ENCODE measurements around the gene IL36B. TPM values are rescaled to one million over a fixed set of nuclear protein-coding genes. Genes with fewer than 3 reads are reported as not detected.
"Not testable (repeated sequence)": the region's sequence is repeated elsewhere in the genome, so short reads cannot be mapped to it uniquely, and the experiment has no call there.

IL36B gene
- not detected for total RNA-seq
- long read RNA-seq: 0 reads

- TF ChIP-seq, protein P1, sequence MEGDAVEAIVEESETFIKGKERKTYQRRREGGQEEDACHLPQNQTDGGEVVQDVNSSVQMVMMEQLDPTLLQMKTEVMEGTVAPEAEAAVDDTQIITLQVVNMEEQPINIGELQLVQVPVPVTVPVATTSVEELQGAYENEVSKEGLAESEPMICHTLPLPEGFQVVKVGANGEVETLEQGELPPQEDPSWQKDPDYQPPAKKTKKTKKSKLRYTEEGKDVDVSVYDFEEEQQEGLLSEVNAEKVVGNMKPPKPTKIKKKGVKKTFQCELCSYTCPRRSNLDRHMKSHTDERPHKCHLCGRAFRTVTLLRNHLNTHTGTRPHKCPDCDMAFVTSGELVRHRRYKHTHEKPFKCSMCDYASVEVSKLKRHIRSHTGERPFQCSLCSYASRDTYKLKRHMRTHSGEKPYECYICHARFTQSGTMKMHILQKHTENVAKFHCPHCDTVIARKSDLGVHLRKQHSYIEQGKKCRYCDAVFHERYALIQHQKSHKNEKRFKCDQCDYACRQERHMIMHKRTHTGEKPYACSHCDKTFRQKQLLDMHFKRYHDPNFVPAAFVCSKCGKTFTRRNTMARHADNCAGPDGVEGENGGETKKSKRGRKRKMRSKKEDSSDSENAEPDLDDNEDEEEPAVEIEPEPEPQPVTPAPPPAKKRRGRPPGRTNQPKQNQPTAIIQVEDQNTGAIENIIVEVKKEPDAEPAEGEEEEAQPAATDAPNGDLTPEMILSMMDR (IDR thresholded peaks at IDR 0.05): no peak
- no peaks in the 10 kb centered on the region for H3K4me1 ChIP-seq
- no peak for ATAC-seq
- no peaks in the 10 kb centered on the region for H3K9me3 ChIP-seq
- H3K36me3 ChIP-seq: no peaks in the 10 kb centered on the region
- no peak for DNase-seq
- H3K27ac ChIP-seq: no peak within 1 kb of the TSS
- no peaks in the 10 kb centered on the region for H3K27me3 ChIP-seq (ENCODE audit: low read depth)
- intact Hi-C loops (cut with DNase I): no loop called here
- no peak within 1 kb of the TSS for H3K4me3 ChIP-seq
Measured at GRCh38 chr2:113052396-113052917, at the start of gene IL36B. Gene IL36B, minus strand, starts transcription at chr2:113052867.

DNA sequence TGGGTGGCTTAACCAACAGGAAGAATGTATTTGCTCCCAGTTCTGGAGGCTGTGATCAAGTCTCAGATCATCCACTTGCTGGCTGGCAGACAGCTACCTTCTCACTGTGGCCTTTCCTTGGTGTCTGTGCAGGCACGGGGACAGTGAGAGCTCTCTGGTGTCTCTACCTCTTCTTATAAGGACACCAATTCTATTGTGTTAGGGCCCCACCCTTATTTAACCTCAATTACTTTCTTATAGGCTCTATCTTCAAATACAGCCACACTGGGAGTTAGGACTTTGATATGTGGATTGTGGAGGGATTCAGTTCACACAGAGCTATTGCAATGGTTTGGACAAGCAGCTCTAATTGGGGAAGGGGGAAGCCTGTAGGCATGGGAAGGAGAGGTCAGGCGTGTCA lies 49.5 kb upstream of the IL36B start:
- TF ChIP-seq, protein P1 (IDR thresholded peaks at IDR 0.05): no peak
- Histone ChIP-seq H3K27me3 (ENCODE audit: low read depth) (no peaks in the 10 kb centered on the region), H3K4me3 (no peak overlapping the region), H3K27ac (no peak overlapping the region), H3K4me1 (no peaks in the 10 kb centered on the region), H3K36me3 (no peaks in the 10 kb centered on the region), H3K9me3 (no peaks in the 10 kb centered on the region)
- no peak for ATAC-seq
- no peak for DNase-seq
- intact Hi-C loops (cut with DNase I): no loop called here

DNA sequence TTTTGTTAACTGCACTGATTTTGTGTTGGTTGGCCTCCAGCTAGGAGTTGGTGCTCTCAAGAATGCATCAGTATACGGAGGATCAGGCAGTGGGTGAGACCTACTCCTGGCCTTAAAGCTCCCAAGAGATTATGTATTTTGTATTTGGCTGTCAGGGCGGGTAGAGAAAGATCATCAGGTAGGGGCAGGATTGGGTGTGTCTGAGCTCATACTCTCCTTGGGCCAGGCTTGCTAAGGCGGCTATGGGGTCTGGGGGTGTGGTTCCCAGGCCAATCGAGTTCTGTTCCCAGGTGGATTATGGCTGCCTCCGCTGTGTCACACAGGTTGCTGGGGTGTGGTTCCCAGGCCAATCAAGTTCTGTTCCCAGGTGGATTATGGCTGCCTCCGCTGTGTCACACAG lies 45.9 kb upstream of the IL36B start:
- Histone ChIP-seq H3K4me1 (no peaks in the 10 kb centered on the region), H3K4me3 (no peak overlapping the region), H3K9me3 (no peaks in the 10 kb centered on the region), H3K36me3 (no peaks in the 10 kb centered on the region), H3K27ac (no peak overlapping the region), H3K27me3 (ENCODE audit: low read depth) (no peaks in the 10 kb centered on the region)
- TF ChIP-seq, protein P1 (IDR thresholded peaks at IDR 0.05): no peak
- no peak for ATAC-seq
- intact Hi-C loops (cut with DNase I): no loop called here
- no peak for DNase-seq

DNA sequence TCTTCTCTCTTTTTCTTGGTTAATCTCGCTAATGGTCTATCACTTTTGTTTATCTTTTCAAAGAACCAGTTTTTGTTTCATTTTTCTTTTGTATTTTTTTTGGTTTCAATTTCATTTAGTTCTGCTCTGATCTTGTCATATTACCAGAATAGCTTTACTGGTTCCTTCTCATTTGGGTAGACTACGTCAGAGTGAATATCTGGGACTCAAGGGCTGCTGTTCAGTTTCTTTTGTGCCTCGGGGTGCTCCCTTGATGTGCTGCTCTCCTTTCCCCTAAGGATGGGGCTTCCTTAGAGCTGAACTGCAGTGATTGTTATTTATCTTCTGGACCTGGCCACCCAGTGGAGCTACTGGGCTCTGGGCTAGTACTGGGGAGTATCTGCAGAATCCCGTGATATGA lies 45.4 kb upstream of the IL36B start:
- TF ChIP-seq, protein P1 (IDR thresholded peaks at IDR 0.05): no peak
- H3K4me3 ChIP-seq: no peak overlapping the region

DNA sequence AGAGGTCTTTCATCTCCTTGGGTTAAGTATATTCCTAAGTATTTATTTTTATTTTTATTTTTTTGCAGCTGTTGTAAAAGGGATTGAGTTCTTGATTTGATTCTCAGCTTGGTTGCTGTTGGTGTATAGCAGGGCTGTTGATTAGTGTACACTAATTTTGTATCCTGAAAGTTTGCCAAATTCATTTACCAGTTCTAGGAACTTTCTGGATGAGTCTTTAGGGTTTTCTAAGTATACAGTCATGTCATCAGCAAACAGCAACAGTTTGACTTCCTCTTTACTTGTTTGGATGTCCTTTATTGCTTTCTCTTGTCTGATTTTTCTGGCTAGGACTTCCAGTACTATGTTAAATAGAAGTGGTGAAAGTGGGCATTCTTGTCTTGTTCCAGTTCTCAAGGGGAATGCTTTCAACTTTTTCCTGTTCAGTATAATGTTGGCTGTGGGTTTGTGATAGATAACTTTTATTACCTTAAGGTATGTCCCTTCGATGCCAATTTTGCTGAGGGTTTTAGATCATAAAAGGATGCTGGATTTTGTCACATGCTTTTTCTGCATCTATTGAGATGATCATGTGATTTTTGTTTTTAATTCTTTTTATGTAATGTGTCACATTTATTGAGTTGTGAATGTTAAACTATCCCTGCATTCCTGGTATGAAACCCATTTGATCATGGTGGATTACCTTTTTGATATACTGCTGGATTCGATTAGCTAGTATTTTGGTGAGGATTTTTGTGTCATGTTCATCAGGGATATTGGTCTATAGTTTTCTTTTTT lies 44.4 kb upstream of the IL36B start:
- H3K27me3 ChIP-seq (ENCODE audit: low read depth); H3K9me3 ChIP-seq; H3K4me1 ChIP-seq; ATAC-seq; intact Hi-C loops (cut with DNase I); DNase-seq; H3K27ac ChIP-seq; H3K36me3 ChIP-seq; H3K4me3 ChIP-seq: not testable (repeated sequence)

More for the DNA sequence above, 45.4 kb upstream of the IL36B start:
- intact Hi-C loops (cut with DNase I): no loop called here
- no peak for DNase-seq
- no peaks in the 10 kb centered on the region for H3K36me3 ChIP-seq
- H3K27ac ChIP-seq: no peak overlapping the region
- no peaks in the 10 kb centered on the region for H3K27me3 ChIP-seq (ENCODE audit: low read depth)
- no peaks in the 10 kb centered on the region for H3K9me3 ChIP-seq
- no peak for ATAC-seq
- no peaks in the 10 kb centered on the region for H3K4me1 ChIP-seq

GRCh38 chr2:113096306-113096705 lies 43.6 kb upstream of the IL36B start:
- H3K27me3 ChIP-seq (ENCODE audit: low read depth); H3K4me3 ChIP-seq; intact Hi-C loops (cut with DNase I); ATAC-seq; H3K36me3 ChIP-seq; H3K9me3 ChIP-seq; H3K27ac ChIP-seq; DNase-seq; H3K4me1 ChIP-seq: not testable (repeated sequence)
